NCI-H2227 (cell line): Measurements from ENCODE around the gene ZNF737.
"Not testable (repeated sequence)": the region's sequence is repeated elsewhere in the genome, so short reads cannot be mapped to it uniquely, and the experiment has no call there.

ENCODE experiments used
- DNase-seq: peaks from one replicate; lab custom pipeline; 2025; ENCODE audit not compliant: unreplicated experiment; lab: John Stamatoyannopoulos, UW

ZNF737 gene

GRCh38 chr19:20565321-20566018 lies at the start of gene ZNF737:
Gene ZNF737 (minus strand): TSS chr19:20565781. CDS start chr19:20565640, 141 bp downstream.
- peak; percentile 94 for DNase-seq

- not testable (repeated sequence) for DNase-seq
These were observed 49.4 kb upstream of the ZNF737 start for GRCh38 chr19:20614971-20615370.

DNA sequence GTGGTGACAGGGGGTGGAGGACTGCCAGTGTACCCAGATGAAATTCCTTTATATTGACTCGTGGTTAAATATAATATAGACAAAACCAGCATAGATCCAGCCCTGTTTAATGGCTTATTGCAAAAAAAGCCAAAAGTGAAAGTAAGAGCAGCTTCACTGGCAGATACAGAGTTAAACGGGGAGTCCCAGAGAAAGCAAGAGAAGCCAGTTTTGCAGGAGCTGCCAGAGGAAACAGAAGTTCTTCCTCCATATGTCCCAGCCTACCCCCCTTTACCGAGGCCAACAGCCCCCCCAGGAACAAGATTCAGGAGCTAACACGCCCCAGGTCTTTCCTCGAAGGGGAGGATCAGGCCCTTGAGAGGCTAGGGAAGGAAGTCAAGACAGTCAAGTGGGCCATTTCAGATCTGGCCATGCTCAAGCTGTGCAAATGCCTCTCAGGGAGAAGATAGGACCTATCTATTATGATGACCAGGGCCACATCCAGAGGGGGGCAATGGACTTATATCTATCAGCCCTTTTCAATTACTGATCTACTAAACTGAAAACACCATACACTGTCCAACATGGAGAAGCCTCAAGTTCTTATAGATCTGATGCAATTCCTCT lies 47.2 kb upstream of the ZNF737 start:
- DNase-seq, result no peak

GRCh38 chr19:20611866-20612265 lies 46.3 kb upstream of the ZNF737 start:
- no peak for DNase-seq

DNA sequence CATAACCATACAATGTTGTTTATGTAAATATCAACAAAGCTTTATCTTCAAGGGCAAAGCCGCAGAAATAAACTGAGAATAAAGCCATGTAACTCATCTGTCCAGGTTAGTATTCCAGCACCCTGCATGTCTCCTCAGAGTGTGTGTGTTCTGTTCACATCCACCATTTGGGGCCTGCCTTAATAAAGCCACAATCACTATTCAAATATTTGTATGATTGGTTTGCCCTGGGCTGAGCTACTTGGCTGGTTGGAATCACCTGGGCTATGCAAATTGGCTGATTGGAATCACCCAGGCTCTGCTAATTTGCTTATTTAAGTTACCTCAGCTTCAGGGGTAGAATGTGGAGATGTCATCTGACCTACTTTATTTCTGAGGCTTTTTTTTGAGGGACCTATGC lies 42.4 kb upstream of the ZNF737 start:
- no peak for DNase-seq

DNA sequence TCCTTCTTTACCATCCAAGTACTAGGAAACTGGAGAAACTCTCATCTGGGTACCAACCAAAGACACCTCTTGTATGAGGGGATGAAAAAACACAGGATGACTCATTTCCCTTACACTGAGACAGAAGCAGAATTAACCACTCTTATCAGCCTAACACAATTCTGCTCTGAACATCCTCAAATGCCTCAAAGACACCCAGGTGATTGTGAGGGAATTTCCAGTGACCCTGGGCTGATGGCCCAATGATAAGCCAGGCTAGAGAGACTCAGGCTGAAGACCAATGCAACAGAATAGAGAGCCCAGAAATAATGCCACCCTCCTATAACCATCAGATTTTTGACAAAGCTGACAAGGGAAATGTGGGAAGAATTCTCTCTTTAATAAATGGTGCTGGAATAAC lies 7.0 kb downstream of the ZNF737 start:
- DNase-seq, result no peak

DNA sequence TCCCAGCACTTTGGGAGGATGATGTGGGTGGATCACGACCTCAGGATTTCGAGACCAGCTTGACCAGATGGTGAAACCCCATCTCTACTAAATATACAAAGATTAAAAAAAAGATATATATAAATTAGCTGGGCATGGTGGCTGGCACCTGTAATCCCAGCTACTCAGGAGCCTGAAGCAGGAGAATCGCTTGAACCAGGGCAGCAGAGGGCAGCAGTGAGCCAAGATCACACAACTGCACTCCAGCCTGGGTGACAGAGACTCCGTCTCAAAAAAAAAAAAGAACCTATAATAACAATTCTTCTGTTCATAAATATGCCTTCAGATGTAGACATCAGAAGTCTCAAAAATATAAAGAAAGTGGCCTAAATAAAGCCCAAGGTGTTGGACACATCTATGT lies 7.6 kb downstream of the ZNF737 start:
- no peak for DNase-seq

DNA sequence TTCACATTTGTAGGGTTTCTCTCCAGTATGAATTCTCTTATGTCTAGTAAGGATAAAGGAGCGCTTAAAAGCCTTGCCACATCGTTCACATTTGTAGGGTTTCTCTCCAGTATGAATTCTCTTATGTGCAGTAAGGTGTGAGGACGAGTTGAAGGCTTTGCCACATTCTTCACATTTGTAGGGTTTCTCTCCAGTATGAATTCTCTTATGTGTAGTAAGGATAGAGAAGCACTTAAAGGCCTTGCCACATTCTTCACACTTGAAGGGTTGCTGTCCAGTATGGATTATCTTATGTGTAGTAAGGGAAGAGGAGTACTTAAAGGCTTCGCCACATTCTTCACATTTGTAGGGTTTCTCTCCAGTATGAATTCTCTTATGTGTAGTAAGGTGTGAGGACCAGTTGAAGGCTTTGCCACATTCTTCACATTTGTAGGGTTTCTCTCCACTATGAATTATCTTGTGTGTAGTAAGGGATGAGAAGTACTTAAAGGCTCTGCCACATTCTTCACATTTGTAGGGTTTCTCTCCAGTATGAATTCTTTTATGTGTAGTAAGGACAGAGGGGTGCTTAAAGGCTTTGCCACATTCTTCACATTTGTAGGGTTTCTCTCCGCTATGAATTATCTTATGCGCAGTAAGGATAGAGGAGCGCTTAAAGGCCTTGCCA lies 20.8 kb downstream of the ZNF737 start:
- DNase-seq, result not testable (repeated sequence)

- not testable (repeated sequence) for DNase-seq
These were observed 35.3 kb downstream of the ZNF737 start for GRCh38 chr19:20530303-20530702.

GRCh38 chr19:20513189-20513904 lies 52.2 kb downstream of the ZNF737 start:
- no peak for DNase-seq

GRCh38 chr19:20503476-20503875 lies 62.1 kb downstream of the ZNF737 start:
- DNase-seq, result no peak
